ENCODE measurements around the gene CAMK1.

GRCh38 chr3:9778143-9779074 lies 8.7 kb upstream of the CAMK1 start:
- TF ChIP-seq CEBPB (IDR thresholded peaks at IDR 0.05; ENCODE audit: low read depth), result peak; percentile 74
- TF ChIP-seq MAX (IDR thresholded peaks at IDR 0.05), result peak; percentile 44; the same call in 1 of the 2 replicates
- TF ChIP-seq CTCF (IDR thresholded peaks at IDR 0.05 in 2 of 3, conservative IDR thresholded peaks at IDR 0.05 in 1 of 3; ENCODE audit: borderline replicate concordance in 1 of 3, insufficient read depth in 1 of 3, low read depth in 2 of 3, low read length in 2 of 3), result no peak
- no peak for TF ChIP-seq POLR2AphosphoS5 (IDR thresholded peaks at IDR 0.05; ENCODE audit: low read depth, low read length)
- no peak for TF ChIP-seq POLR2A (IDR thresholded peaks at IDR 0.05; ENCODE audit: borderline replicate concordance, extremely low read depth, insufficient read depth, insufficient read length)
- no peak for TF ChIP-seq ZNF274 (IDR thresholded peaks at IDR 0.05; ENCODE audit: low read depth, low read length)
- TF ChIP-seq RAD21 (IDR thresholded peaks at IDR 0.05; ENCODE audit: low read depth), result no peak
- no peak for TF ChIP-seq EZH2 (IDR thresholded peaks at IDR 0.05)
